IMR-90 (cell line): Measurements from ENCODE around the gene PNLIP. TPM values are rescaled to one million over a fixed set of nuclear protein-coding genes. Genes with fewer than 3 reads are reported as not detected.

Experiments
- ATAC-seq: fragments of 200-7000 bp; cut with Tn5 transposase; 2 replicates; pipeline ENCODE4 v1.9.1; 2020; ENCODE audit warnings: low read depth, mild to moderate bottlenecking, moderate library complexity
- BruUV-seq: library from RNA; stranded (reverse); fragments of 400-500 nt; replicated peaks from 2 replicates; lab custom pipeline; 2021; lab: Mats Ljungman, UMichigan
- CTCF ChIA-PET: fragments of 300-600 bp; formaldehyde crosslinking; extraction: SDS; loops from one replicate; lab custom pipeline; 2021; ENCODE audit warnings: antibody characterized with exemption; lab: Yijun Ruan, JAX
- POLR2A ChIA-PET: fragments of 300-600 bp; sonication (Branson Sonifier 250); formaldehyde crosslinking; loops from one replicate; lab custom pipeline; 2022; ENCODE audit warnings: antibody characterized with exemption; ENCODE audit not compliant: unreplicated experiment; lab: Charles Lee
- DNase-seq: peaks from one replicate; pipeline ENCODE4 v3.0.0; 2013
- H2AFZ ChIP-seq: replicated peaks from 2 replicates; pipeline ENCODE3; 2013; ENCODE audit warnings: low read length, mild to moderate bottlenecking; ENCODE audit not compliant: poor library complexity
- H2AK5ac ChIP-seq: 2 replicates; pipeline ENCODE4 v1.6.1; 2013; ENCODE audit warnings: low read depth, low read length, inconsistent platforms
- H2AK9ac ChIP-seq: replicated peaks from 2 replicates; pipeline ENCODE3; 2013; ENCODE audit warnings: mild to moderate bottlenecking, low read depth, low read length, moderate library complexity; ENCODE audit not compliant: poor library complexity
- H2BK120ac ChIP-seq: 2 replicates; pipeline ENCODE4 v1.6.1; 2013; ENCODE audit warnings: low read depth, low read length, inconsistent platforms
- H2BK15ac ChIP-seq: 3 replicates; pipeline ENCODE4 v1.6.1; 2013; ENCODE audit warnings: low read depth, low read length, inconsistent platforms
- H2BK20ac ChIP-seq: 2 replicates; pipeline ENCODE4 v1.6.1; 2013; ENCODE audit warnings: low read depth, mild to moderate bottlenecking, inconsistent platforms, low read length, moderate library complexity
- H2BK5ac ChIP-seq: 2 replicates; pipeline ENCODE4 v1.6.1; 2013; ENCODE audit warnings: mild to moderate bottlenecking, low read depth, low read length, inconsistent platforms; ENCODE audit not compliant: poor library complexity, severe bottlenecking
- H3K14ac ChIP-seq: replicated peaks from 2 replicates; pipeline ENCODE4 v1.6.1; 2013; ENCODE audit warnings: low read depth, low read length, inconsistent platforms
- H3K18ac ChIP-seq: 2 replicates; pipeline ENCODE4 v1.6.1; 2013; ENCODE audit warnings: low read depth, low read length, control low read depth
- H3K23ac ChIP-seq: 2 replicates; pipeline ENCODE4 v1.6.1; 2013; ENCODE audit warnings: low read depth, low read length, inconsistent platforms
- H3K27ac ChIP-seq: 2 replicates; pipeline ENCODE4 v1.5.1; 2013; ENCODE audit warnings: mild to moderate bottlenecking, control low read depth, low read length; ENCODE audit not compliant: insufficient read depth
- H3K27me3 ChIP-seq: 2 replicates; pipeline ENCODE4 v1.6.1; 2013; ENCODE audit warnings: low read length; ENCODE audit not compliant: control insufficient read depth, insufficient read depth
- H3K36me3 ChIP-seq: 2 replicates; pipeline ENCODE4 v1.6.1; 2013; ENCODE audit warnings: low read length, mixed read lengths; ENCODE audit not compliant: control insufficient read depth, insufficient read depth
- H3K4ac ChIP-seq: 2 replicates; pipeline ENCODE4 v1.6.1; 2013; ENCODE audit warnings: low read depth, low read length, inconsistent platforms
- H3K4me1 ChIP-seq: 2 replicates; pipeline ENCODE4 v1.6.1; 2013; ENCODE audit warnings: low read length, mixed read lengths; ENCODE audit not compliant: control insufficient read depth, insufficient read depth
- H3K4me2 ChIP-seq: 2 replicates; pipeline ENCODE4 v1.6.1; 2013; ENCODE audit warnings: low read depth, mild to moderate bottlenecking, control low read depth, low read length, moderate library complexity
- H3K4me3 ChIP-seq: 2 replicates; pipeline ENCODE4 v1.5.1; 2013; ENCODE audit warnings: low read depth, mild to moderate bottlenecking, control low read depth, low read length, moderate library complexity; ENCODE audit not compliant: insufficient read depth
- H3K56ac ChIP-seq: 2 replicates; pipeline ENCODE4 v1.6.1; 2013; ENCODE audit warnings: low read length, inconsistent platforms; ENCODE audit not compliant: insufficient read depth; ENCODE audit errors: extremely low read depth
- H3K79me1 ChIP-seq, 2 experiments: 2 replicates each; pipeline ENCODE4 v1.6.1; 2013; ENCODE audit warnings: low read length in 2 of 2, inconsistent platforms in 1 of 2, low read depth in 1 of 2
- H3K9ac ChIP-seq: 2 replicates; pipeline ENCODE4 v1.6.1; 2013; ENCODE audit warnings: low read depth, low read length, control low read depth
- H3K9me1 ChIP-seq: 2 replicates; pipeline ENCODE4 v1.6.1; 2013; ENCODE audit warnings: low read length, inconsistent platforms; ENCODE audit not compliant: insufficient read depth
- H3K9me3 ChIP-seq: 2 replicates; pipeline ENCODE4 v1.6.1; 2013; ENCODE audit warnings: low read length; ENCODE audit not compliant: control insufficient read depth, insufficient read depth
- H4K20me1 ChIP-seq: 2 replicates; pipeline ENCODE4 v1.6.1; 2013; ENCODE audit warnings: low read length, inconsistent platforms; ENCODE audit not compliant: insufficient read depth
- H4K5ac ChIP-seq: 2 replicates; pipeline ENCODE4 v1.6.1; 2013; ENCODE audit warnings: mild to moderate bottlenecking, low read depth, low read length, control low read depth
- H4K8ac ChIP-seq, 2 experiments: 2 replicates each; pipeline ENCODE4 v1.6.1; 2013; ENCODE audit warnings: low read depth in 2 of 2, low read length in 2 of 2, control low read depth in 1 of 2, inconsistent platforms in 1 of 2
- H4K91ac ChIP-seq: 2 replicates; pipeline ENCODE4 v1.6.1; 2013; ENCODE audit warnings: low read depth, low read length, inconsistent platforms; ENCODE audit not compliant: insufficient read depth
- BHLHE40 ChIP-seq: fragments of 150-350 bp; IDR thresholded peaks from 2 replicates; pipeline ENCODE4 v1.6.1; 2016; ENCODE audit warnings: mild to moderate bottlenecking, low read depth, low read length
- CEBPB ChIP-seq: IDR thresholded peaks from 2 replicates; pipeline ENCODE4 v1.6.1; 2012; ENCODE audit warnings: low read depth, low read length, improper control_type of control experiment
- CHD1 ChIP-seq: IDR thresholded peaks from 2 replicates; pipeline ENCODE4 v1.6.1; 2012; ENCODE audit warnings: low read depth, low read length, improper control_type of control experiment
- CTCF ChIP-seq: conservative IDR thresholded peaks from 2 replicates; pipeline ENCODE4 v1.5.1; 2012; ENCODE audit warnings: mild to moderate bottlenecking, low read depth, low read length, improper control_type of control experiment
- ELK1 ChIP-seq: fragments of 150-350 bp; IDR thresholded peaks from 2 replicates; pipeline ENCODE4 v1.6.1; 2016; ENCODE audit warnings: low read depth, mild to moderate bottlenecking, low read length, moderate library complexity, borderline replicate concordance
- FOS ChIP-seq: fragments of 150-350 bp; IDR thresholded peaks from 2 replicates; pipeline ENCODE4 v1.6.1; 2016; ENCODE audit warnings: low read depth, low read length
- MAFK ChIP-seq: IDR thresholded peaks from 2 replicates; pipeline ENCODE4 v1.6.1; 2012; ENCODE audit warnings: low read depth, low read length, improper control_type of control experiment
- MAZ ChIP-seq: IDR thresholded peaks from 2 replicates; pipeline ENCODE4 v1.6.1; 2012; ENCODE audit warnings: low read depth, mild to moderate bottlenecking, low read length, improper control_type of control experiment, moderate library complexity, borderline replicate concordance
- MXI1 ChIP-seq: IDR thresholded peaks from 2 replicates; pipeline ENCODE4 v1.6.1; 2012; ENCODE audit warnings: low read depth, mild to moderate bottlenecking, low read length, moderate library complexity, borderline replicate concordance
- NFE2L2 ChIP-seq: fragments of 150-350 bp; IDR thresholded peaks from 2 replicates; pipeline ENCODE4 v1.6.1; 2016; ENCODE audit warnings: low read depth, mild to moderate bottlenecking, low read length
- RCOR1 ChIP-seq: IDR thresholded peaks from 2 replicates; pipeline ENCODE4 v1.6.1; 2012; ENCODE audit warnings: mild to moderate bottlenecking, low read length, improper control_type of control experiment; ENCODE audit not compliant: insufficient replicate concordance
- USF2 ChIP-seq: fragments of 150-350 bp; IDR thresholded peaks from 2 replicates; pipeline ENCODE4 v1.6.1; 2017; ENCODE audit warnings: mild to moderate bottlenecking, antibody characterized with exemption, low read length, low read depth
- WGBS, 2 experiments: methylation state at CpG; one replicate each; pipeline versions ENCODE4 v1.1.5 to v1.1.7; 2013; ENCODE audit warnings: missing lambda C conversion rate in 2 of 2; ENCODE audit not compliant: insufficient read length in 1 of 2; ENCODE audit errors: extremely low coverage in 2 of 2; 5-methylcytosine and 5-hydroxymethylcytosine counted together
- dilution Hi-C: fragments of 300-500 bp; cut with HindIII; formaldehyde crosslinking; loops from one replicate; pipeline ENCODE4 v1.14.3; 2018; ENCODE audit warnings: low sequenced_read_pairs; ENCODE audit not compliant: unreplicated experiment
- in situ Hi-C: fragments of 300-500 bp; cut with MboI; formaldehyde crosslinking; loops from 3 replicates; pipeline ENCODE4 v1.14.3; 2019; ENCODE audit warnings: low sequenced_read_pairs, inconsistent platforms, mixed read lengths
- intact Hi-C: fragments of 100-400 bp; cut with micrococcal nuclease; formaldehyde crosslinking; loops from 2 replicates; pipeline ENCODE4 v1.10.0; 2022
- polyA plus RNA-seq, 3 experiments: library from polyadenylated mRNA; depleted of rRNA; stranded (reverse); fragments of >200 nt; gene quantifications; 2 replicates each; pipeline ENCODE4 v1.2.3, GENCODE V29; 2012; ENCODE audit warnings: low replicate concordance in 1 of 3
- total RNA-seq: library from RNA; depleted of rRNA; stranded (reverse); fragments of >200 nt; gene quantifications from 2 replicates; pipeline ENCODE4 v1.2.3, GENCODE V29; 2012

Gene PNLIP
- total and polyA plus RNA-seq, 2 of the 4 experiments (the other 2 are of a cell fraction) = not detected

GRCh38 chr10:116553378-116553980, 7.7 kb downstream of the PNLIP start:
- H3K27me3 ChIP-seq = no peaks in the 10 kb centered on the region
- H2AK9ac ChIP-seq = no peak overlapping the region
- DNase-seq (no peak), ATAC-seq (no peak)
- ChIA-PET POLR2A (no interaction called here), CTCF (no interaction called here)
- H3K9me1 ChIP-seq = no peaks in the 10 kb centered on the region
- in situ Hi-C loops (no loop called here), dilution Hi-C loops (no loop called here), intact Hi-C loops (no loop called here)
- H3K4me1 ChIP-seq = no peaks in the 10 kb centered on the region
- H2BK5ac ChIP-seq = no peak overlapping the region
- no peak overlapping the region for H3K27ac ChIP-seq
- no peak overlapping the region for H4K5ac ChIP-seq
- H3K4ac ChIP-seq = no peak overlapping the region
- no peak overlapping the region for H4K8ac ChIP-seq
- no peak overlapping the region for H3K4me2 ChIP-seq
- no peak overlapping the region for H2AK5ac ChIP-seq
- 20% methylated on average over 1 of the region's 13 CpGs; no CpG with 5 or more reads in 1 of the 2 experiments for WGBS, 2 experiments
- no peak overlapping the region for H4K91ac ChIP-seq
- no peak overlapping the region for H3K23ac ChIP-seq
- no peaks in the 10 kb centered on the region for H3K9me3 ChIP-seq
- TF ChIP-seq NFE2L2 = no peak
- TF ChIP-seq ELK1 = no peak
- no peak for TF ChIP-seq MXI1
- no peak for TF ChIP-seq BHLHE40
- TF ChIP-seq MAFK = no peak
- no peak for TF ChIP-seq CTCF
- no peak for TF ChIP-seq FOS
- TF ChIP-seq USF2 = no peak
- TF ChIP-seq MAZ = no peak
- no peak for TF ChIP-seq RCOR1
- no peak for TF ChIP-seq CHD1
- TF ChIP-seq CEBPB = no peak
- H4K20me1 ChIP-seq = no peaks in the 10 kb centered on the region
- no peaks in the 10 kb centered on the region for H3K36me3 ChIP-seq
- H2AFZ ChIP-seq = no peak overlapping the region
- H3K79me1 ChIP-seq = no peaks in the 10 kb centered on the region
- no peak overlapping the region for H2BK20ac ChIP-seq
- no peak overlapping the region for H3K18ac ChIP-seq
- H3K56ac ChIP-seq = no peak overlapping the region
- no peak overlapping the region for H2BK15ac ChIP-seq
- no peak overlapping the region for H2BK120ac ChIP-seq
- no peak overlapping the region for H3K9ac ChIP-seq
- H3K4me3 ChIP-seq = no peak overlapping the region
- no TSS peak for BruUV-seq
- H3K14ac ChIP-seq = no peak overlapping the region
